NCI-H2107 (cell line): Measurements from ENCODE around the gene KCNJ12.
"Not testable (repeated sequence)": the region's sequence is repeated elsewhere in the genome, so short reads cannot be mapped to it uniquely, and the experiment has no call there.

Experiments
- DNase-seq: peaks from one replicate; lab custom pipeline; 2025; lab: John Stamatoyannopoulos, UW

Gene KCNJ12

DNA sequence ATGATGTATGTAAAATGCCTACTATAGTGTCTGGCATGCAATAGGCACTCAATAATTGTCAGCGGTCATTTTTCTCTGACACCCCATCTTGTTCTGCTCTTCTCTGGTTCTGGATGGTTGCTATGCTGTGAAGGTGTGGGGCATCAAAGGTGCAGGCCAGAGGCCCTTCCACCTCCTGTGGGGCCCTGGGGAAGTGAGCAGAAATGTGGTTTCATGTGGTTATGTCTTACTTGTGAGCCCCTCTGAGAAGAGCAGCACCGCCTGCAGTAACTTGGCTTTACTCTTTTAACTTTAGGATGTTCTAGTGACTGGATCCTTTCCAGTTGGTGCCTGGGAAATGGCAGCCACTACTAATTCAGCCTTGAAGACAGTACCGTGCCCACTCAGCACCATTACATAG, 32.1 kb downstream of the KCNJ12 start:
- DNase-seq = not testable (repeated sequence)

DNA sequence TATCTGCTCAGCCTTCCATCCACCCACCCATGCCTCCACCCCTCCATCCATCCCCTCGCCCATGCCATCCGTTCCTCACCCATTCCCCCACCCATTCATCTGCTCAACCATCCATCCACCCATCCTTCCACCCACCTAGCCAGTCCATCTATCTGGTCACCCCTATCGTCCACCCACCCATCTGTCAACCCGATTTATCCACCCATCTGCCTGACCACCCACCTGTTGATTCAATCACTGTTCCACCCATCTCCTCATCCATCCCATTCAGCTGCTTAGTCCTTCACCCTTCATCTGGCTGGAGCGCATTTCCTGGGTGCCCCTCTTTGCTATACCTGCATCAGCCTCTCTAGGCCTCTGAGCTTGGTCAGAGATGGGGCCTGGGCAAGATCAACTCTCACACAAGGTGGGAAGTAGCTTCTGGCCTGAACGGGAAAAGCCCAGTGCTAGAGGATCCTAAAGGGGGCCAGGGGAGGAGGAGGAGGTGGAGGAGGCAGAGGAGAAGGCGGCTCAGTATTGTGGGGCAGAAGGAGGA, 32.7 kb downstream of the KCNJ12 start:
- DNase-seq = not testable (repeated sequence)

DNA sequence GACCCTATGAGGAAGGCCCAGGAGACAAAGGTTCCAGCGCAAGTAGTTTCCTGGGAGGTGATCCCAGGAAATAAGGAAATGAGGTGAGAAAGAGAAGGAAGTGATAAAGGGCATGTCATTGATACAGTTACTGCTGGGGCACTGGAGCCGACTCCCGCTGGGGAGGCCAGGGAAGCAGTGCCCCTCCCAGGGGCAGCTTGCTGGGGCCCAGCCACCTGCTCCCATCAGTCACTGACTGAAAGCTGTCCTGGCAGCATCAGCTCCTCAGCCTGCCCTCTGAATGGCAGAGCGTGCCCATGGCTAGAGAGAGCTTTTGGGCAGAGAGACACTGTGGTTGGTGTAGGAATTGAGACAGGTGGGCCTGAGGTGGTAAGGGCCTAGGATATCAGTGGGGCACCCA, 33.2 kb downstream of the KCNJ12 start:
- DNase-seq = not testable (repeated sequence)

DNA sequence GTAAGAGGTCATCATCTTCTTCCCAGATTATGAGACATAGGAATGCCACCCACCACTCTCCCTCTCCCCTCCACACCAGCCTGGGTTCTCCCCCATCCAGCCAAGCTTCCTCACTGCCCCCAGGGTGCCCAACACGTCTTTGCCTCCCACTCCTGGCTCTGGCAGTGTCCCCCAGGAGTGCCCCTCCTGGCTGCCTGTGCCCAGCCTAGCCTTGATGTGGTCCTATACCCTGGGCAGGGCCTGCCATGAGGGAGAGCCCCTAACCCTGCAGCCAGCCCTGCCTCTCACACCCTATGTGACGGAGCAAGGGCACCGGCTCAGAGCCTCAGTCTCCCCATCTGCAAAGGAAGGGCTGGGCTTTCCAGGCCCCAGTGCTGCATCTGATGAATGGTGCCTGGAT, 33.8 kb downstream of the KCNJ12 start:
- DNase-seq = not testable (repeated sequence)

DNA sequence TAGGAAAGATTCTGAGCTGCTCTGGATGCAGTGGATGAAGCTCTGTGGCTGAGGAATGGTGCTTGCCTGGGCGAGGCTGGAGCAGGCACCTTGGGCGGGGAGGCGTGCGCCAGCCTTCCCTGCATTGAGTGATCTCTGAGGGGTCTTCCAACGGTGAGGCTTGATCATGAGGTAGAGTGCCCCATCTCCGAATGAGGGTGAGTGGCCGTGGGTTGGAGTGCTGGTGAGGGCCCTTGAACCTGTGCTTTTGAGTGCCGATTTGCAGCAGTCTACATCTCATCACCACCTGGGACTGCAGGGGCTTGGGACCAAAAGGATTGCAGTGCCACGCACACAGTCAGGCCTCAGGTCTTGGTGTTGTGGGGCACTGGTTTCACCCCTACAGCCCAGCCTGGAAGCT, 34.2 kb downstream of the KCNJ12 start:
- DNase-seq = not testable (repeated sequence)

DNA sequence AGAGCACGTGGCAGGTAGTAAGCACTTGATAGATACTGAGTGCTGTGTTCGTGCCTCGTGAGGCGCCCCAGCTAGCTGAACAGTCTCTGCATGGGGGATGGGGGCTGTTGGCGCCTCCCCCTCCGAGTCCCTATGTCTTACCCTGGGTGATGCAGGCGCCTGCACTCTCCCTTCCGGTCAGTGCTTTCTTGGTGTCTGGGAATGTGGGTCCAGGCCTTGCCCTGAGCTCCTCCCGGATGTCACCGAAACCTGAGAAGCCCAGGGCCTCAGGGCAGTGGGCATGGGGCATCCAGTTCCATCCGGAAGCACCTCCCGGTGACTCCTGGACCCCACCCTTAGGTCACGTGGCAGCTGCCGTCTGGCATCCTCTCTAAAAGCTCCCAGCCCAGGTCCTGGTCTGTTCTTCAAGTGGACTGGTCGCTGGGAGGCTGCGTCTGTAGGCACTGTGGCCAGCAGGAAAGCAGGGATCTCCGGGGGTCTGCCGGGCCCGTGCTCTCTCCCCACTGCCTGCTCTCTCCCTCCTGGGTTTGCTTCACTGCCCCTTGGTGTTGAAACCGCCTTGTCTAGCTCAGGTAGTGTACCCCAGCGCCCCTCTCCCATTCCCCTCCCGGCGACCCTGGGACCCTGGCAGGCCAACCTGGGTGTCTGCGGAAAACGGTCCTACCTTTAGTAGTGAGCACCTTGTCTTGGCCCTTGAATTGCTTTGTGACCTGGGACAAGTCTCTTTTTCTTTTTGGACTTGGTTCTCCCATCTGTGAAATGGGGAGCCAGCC, 34.9 kb downstream of the KCNJ12 start:
- DNase-seq = not testable (repeated sequence)

DNA sequence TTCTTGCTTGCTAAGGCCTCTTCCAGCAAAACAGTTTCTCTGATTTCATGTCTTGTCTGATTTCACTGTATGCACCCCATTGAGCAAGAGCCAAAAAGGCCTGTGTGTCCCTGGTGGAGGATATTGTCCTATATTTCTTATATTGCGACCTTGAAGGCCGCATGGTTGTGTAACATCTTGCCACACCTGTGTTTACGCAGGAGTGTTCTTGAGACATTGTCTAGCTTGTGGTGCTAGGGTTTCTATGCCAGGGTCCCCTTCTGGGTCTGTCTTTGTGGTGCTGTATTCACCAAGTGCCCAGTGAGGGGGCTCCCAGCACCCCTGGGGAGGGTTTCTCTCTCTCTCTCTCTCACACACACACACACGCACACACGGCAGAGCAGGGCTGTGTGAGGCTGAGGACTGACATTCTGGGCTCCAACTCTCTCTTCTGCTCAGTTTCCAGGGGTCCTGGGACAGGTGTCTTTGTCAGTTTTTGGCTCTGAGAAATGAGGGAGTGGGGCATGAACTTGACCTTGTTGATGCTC, 35.6 kb downstream of the KCNJ12 start:
- DNase-seq = not testable (repeated sequence)

DNA sequence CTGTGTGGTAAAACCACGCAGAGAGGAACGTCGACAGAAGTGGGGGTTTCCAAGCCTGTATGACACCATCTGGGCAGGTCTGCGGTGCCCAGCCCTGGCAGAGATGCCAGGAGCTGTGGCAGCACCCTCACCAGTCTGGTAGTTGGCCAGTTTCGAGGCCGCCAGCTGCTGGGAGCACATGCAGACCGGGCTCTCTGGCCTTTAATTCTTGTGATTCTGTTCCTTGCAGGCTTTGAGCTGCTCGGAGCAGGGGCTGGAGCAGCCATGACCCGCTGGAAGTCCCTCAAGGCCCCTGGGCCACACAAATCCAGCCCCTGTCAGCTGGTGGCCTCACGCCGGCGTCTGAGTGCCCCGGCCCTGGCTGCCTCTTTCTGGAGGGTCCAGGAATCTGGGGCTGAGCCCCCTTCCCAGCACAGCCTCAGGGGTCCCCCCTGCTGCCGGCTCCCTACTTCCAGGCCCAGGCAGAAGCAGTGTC, 36.1 kb downstream of the KCNJ12 start:
- DNase-seq = not testable (repeated sequence)

DNA sequence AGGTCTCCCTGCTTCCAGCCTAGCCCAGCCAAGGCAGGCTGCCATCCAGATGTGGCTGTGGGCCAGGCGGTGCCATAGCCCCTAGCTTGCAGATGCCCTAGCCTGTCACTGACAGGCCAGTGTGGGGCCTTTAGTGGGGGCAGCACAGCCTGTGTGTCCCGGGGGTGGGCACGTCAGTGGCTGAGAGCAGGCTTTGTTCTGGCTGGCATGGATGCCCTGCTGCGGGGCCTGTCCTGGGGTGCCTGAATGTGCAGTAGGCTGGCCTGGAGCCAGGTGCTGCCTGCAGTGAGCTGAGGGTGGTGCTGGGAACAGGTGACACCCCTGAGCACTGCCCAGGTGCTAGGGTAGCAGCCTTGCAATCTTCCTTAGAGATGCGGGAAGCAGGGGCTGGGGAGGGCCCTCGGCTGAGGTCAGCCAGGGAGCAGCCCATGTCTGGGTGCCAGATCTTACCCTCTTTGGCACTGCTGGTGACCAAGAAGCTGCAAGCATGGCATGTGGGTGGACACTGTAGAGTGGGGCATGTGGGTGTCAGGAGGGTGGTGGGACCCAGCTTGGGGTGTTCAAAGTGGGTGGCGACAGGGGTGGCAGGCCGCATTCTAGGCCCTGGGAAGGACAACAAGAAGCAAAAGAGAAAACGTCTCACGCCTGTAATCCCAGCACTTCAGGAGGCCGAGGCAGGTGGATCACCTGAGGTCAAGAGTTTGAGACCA, 37.6 kb downstream of the KCNJ12 start:
- DNase-seq = not testable (repeated sequence)

DNA sequence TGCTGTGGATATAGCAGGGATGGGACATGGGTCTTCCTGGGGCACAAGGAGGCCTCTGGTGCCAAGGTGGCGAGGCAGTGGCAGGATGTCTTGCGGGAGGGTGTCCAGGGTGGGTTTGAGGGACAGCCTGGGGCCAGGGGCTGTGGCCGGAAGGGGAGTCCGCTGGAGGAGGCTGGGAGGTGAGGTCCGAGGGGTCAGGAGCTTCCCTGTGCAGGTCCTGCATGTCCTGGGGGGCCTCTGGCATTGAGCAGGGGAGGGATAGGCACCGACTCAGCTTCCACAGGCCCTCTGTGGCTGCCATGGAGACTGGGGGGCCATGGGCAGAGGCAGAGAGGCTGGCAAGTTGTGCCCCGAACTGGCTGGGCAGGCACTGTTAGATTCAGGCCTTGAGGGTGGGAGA, 38.5 kb downstream of the KCNJ12 start:
- DNase-seq = not testable (repeated sequence)

DNA sequence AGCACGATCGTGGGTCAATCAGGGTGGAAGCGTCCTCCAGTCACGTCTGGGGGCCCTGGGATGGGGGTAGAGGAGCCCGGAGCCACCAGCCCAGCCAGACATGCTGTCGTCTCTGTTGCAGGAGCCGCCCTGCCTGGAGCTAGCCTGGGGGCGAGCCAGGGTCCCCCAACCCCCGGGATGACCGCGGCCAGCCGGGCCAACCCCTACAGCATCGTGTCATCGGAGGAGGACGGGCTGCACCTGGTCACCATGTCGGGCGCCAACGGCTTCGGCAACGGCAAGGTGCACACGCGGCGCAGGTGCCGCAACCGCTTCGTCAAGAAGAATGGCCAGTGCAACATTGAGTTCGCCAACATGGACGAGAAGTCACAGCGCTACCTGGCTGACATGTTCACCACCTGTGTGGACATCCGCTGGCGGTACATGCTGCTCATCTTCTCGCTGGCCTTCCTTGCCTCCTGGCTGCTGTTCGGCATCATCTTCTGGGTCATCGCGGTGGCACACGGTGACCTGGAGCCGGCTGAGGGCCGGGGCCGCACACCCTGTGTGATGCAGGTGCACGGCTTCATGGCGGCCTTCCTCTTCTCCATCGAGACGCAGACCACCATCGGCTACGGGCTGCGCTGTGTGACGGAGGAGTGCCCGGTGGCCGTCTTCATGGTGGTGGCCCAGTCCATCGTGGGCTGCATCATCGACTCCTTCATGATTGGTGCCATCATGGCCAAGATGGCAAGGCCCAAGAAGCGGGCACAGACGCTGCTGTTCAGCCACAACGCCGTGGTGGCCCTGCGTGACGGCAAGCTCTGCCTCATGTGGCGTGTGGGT, 39.2 kb downstream of the KCNJ12 start:
- not testable (repeated sequence) for DNase-seq

DNA sequence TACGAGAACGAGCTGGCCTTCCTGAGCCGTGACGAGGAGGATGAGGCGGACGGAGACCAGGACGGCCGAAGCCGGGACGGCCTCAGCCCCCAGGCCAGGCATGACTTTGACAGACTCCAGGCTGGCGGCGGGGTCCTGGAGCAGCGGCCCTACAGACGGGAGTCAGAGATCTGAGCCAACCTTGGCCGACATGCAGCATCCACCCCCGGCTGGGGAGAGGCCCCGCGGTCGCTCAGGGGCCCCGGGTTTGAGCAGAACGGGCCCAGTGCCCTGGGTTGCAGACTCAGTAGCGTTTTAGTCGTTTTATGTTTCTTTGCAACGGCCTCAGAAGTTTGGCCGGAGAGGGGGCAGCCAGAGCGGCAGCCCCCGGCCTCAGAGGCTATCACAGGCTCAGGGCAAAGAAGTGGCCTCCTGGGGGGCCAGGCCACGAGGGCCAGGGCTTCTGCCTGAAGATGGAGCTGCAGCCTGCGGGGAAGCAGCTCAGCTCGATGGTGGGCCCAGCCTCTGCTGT, 40.4 kb downstream of the KCNJ12 start:
- DNase-seq = not testable (repeated sequence)

DNA sequence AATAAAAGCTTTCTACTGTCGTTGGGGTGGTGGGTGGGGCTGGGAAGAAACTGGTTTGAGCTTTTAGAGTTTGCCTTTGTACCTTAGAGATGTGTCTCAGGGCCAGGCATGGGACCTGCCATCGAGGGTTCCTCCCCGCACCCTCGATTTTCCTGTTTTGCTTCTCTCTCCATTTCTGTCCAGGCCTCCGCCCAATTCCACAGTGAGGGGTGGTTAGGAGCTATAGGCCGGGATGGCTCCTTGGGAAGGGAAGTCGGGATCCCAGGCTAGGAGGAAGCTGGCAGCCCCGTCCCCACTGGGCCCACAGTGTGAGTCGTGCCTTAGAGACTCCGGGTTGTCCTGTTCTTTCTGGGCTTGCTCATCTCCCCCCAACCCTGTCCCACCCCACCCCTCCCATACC, 41.2 kb downstream of the KCNJ12 start:
- DNase-seq = not testable (repeated sequence)

DNA sequence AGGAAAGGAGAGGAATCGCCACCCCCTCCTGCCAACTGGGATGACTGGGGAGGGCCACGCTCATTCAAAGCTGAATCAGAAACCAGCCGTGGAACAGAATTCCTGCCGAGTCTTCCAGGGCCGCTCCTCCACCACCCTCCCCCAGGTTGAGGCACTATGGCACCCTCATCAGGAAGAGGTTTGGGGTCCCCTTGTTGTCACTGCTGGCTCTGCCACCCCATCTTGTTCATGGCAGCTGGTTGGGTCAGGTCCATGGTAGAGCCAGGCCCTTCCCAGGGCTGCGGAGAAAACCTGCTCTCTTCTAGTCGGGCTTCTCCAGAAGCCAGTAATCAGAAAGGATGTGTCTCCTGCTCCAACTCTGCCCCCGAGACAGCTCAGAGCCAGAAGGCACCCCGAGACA, 41.8 kb downstream of the KCNJ12 start:
- no peak for DNase-seq

DNA sequence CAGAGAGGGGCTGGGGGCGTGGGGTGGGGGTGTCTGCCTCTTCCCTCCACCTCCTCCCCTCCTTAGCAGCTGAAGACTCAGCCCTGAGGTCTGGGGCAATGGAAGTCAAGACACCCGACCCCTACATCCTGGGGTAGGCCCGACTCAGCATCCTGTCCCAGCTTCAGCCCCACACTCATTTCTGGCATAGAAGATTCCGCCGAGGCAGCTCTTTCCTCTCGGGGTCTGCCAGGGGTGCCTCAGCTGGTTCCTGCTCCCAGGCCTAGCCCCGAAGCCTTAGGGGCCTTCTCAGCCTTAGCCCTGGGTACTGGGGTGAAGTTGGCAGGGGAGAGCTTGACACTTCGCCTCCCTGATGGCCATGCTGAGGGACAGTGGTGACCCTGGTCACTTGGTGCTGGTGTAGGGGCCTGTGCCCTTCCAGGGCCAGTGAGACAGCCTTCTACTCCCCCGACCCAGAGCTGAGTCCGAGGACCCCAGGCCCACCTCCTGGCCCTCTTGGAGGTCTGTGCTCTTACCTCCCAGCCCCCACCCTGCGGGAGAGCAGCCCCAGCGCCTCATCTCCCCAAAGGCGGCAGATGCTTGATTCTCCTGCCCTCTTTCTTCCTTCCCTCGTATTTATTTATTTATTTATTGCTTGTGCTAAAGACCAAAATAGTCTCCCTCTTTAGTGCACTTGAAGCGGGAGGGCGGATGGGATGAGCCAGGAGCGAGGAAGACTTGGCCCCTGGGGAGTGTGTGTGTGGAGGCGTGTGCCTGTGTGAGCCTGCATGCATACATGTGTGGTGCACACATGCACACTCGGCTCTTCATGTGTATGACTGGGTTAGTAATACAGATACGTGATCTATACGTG, 42.5 kb downstream of the KCNJ12 start:
- DNase-seq = no peak

DNA sequence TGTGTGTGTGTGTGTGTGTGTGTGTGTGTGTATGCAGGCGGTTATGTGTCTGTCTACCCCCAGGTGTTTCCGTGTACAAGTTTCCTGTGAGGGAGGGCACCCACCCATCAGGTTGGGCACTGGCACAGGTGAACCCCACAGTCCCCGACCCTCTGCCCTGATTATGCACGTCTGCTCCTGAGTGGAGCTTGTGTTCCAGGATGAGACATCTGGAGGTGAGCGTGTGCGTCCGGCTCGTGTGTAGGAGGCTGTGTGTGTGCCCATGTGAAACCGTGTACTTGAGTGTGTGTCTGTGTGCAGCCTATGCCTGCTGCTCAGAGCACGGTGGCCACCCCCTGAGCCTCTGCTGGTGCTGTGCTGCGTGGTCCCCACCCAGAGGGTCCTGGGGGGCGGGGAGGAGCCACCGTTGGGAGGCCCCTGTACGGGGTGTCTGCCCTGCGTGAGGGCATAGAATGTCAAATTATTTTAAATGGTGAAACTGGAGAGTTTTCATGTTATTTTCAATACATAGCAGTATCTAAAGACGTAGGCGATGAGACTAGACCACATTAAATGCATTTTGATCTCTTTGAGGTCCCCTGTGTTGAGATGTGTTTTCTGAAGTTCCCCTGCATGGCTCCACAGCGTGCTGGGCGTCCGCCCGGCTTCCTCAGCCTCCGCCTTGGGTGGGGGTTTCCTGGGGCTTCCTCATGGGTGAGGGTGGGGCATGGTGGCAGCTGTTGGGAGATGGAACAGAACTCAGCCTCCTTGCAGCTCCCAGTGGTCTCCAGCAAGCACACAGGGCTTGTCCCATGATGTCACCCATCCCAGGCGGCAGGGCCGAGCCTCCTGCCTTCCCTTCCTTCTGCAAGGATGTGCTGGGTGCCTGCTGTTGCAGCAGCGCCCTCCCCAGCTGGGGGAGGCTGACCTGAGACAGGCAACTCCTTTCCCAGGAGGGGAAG, 43.4 kb downstream of the KCNJ12 start:
- DNase-seq = no peak

DNA sequence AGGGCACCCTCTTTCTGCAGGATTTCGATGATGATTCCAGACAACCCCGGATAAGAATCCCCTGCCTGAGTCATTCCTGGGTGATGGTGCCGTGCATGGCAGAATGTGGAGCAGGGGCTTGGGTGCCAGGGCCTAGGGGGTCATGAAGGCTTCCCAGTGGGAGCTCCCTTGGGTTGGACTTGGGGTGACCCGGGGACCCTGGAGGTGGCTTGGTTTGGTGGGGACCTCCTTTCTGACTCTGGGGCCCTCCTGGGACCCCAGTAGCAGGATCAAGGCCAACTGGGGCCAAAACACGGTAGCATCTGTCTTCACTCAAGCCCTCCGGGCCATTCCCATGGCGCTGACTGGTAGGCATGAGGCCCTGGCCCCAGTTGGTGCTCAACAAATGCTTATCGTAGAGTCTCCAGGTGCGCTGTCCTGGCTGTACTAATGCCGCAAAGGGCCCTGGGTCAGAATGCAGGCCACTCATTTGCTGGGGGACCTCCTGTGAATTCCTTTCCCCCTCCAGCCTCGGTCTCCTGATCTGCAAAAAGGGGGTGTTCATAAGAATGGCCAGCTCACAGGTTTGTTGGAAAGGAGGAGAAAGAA, 44.4 kb downstream of the KCNJ12 start:
- DNase-seq = not testable (repeated sequence)

DNA sequence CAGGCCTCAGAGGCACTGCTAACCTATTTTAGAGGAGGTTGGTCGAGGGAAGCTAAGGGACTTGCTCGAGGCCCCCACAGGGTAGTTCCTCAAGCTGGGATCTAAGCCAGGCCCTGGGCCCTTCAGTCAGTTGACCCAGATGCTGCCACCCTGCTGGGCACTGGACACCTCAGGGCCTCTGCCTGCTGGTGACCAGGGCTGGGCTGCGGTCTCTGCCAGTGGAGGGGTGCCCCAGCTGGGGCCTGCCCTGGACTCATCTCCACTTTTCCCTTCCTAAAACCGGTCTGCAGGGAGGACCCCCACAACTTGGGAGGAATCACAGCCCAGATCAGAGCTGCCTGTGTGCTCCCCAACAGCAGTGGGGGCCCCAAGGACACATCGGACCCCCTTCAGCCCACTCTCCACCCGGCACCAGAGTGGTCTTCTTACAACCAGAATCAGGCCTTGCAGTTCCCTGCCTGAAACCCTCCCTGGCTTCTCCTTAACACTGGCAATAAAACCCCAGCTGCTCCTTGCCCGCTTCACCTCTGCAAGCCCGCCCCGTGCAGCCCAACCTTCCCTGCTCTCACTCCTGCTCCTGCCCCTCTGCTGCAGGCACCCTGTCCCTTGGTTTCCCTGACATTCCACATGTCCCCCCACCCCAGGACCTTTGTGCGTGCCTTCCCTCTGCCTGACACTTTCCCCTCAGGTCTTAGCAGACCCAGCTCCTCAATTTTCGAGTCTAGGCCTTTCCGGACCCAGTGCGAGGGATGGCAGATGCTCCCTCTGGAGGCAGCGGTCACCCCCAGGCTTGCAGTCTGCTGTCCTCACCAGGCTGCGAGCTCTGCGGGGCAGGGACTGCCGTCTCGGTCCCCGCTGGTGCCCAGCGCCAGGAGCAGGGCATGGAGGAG, 45.5 kb downstream of the KCNJ12 start:
- DNase-seq = not testable (repeated sequence)
